Left lung (tissue), 10 donors: ENCODE data around the gene TBCC. TPM values are rescaled to one million over a fixed set of nuclear protein-coding genes. Genes with fewer than 3 reads are reported as not detected.

Experiments used
- ATAC-seq: fragments of 200-7000 bp; cut with Tn5 transposase; one replicate; pipeline ENCODE4 v1.9.1; 2020; ENCODE audit warnings: moderate library complexity
- DNase-seq, 4 donors: peaks; one replicate each; pipeline ENCODE4 v3.0.0-alpha.2; 2013 to 2020
- H3K27ac ChIP-seq, 2 donors: fragments of 200-600 bp; sonication (generic) in 1 of 2; one replicate each; pipeline versions ENCODE4 v1.5.0 to v1.8.0; 2020 to 2021
- H3K27me3 ChIP-seq, 2 donors: fragments of 200-600 bp; sonication (generic) in 1 of 2; one replicate each; pipeline versions ENCODE4 v1.5.0 to v1.8.0; 2020 to 2021
- H3K36me3 ChIP-seq, 2 donors: fragments of 200-600 bp; sonication (generic) in 1 of 2; one replicate each; pipeline versions ENCODE4 v1.5.0 to v1.8.0; 2020 to 2021
- H3K4me1 ChIP-seq, 2 donors: fragments of 200-600 bp; one replicate each; pipeline ENCODE4 v1.8.0; 2021
- H3K4me3 ChIP-seq, 2 donors: fragments of 200-600 bp; sonication (generic) in 1 of 2; one replicate each; pipeline versions ENCODE4 v1.5.0 to v1.8.0; 2020 to 2021; ENCODE audit warnings: mild to moderate bottlenecking in 1 of 2
- H3K9me3 ChIP-seq, 2 donors: fragments of 200-600 bp; sonication (generic) in 1 of 2; one replicate each; pipeline versions ENCODE4 v1.5.0 to v1.8.0; 2020 to 2021
- CTCF ChIP-seq, 2 donors: fragments of 200-600 bp; sonication (generic) in 1 of 2; IDR thresholded peaks; one replicate each; pipeline versions ENCODE4 v1.5.0 to v1.8.0; 2021; ENCODE audit warnings: antibody characterized with exemption in 2 of 2
- intact Hi-C, 2 donors: fragments of 100-400 bp; cut with DNase I; formaldehyde crosslinking; loops; one replicate each; pipeline versions ENCODE4 v1.11.2 to v1.14.2; 2022
- polyA plus RNA-seq, 6 donors: library from polyadenylated mRNA; unstranded; fragments of 120-200 nt; gene quantifications; one replicate each; pipeline ENCODE4 v1.2.1, GENCODE V29; 2013; ENCODE audit not compliant: insufficient read length in 6 of 6
- total RNA-seq, 2 donors: library from RNA; stranded (reverse); fragmentation: NEBNext Ultra II Directional; extraction: Animal tissue kit (Norgen Biotek cat#: 25700); gene quantifications; one replicate each; pipeline ENCODE4 v1.2.1, GENCODE V29; 2021
- donor health status: DM: no; HTN: yes; CAD: no.
- donor health status: DM: no; HTN: no; CAD: no.

The TBCC gene
- total and polyA plus RNA-seq, 8 donors: 15.6 to 20.4 (median 18.3) TPM

- Histone ChIP-seq H3K36me3 (no peaks in the 10 kb centered on the region), H3K4me1 (peaks cover 3 to 50% of the 10 kb centered on the region in 2 donors), H3K9me3 (no peaks in the 10 kb centered on the region), H3K27ac (peak overlapping the region; percentile 60 to 91), H3K27me3 (no peaks in the 10 kb centered on the region), H3K4me3 (peak overlapping the region in 1 of 2 donors; percentile 22)
- no peak for DNase-seq
- no peak for ATAC-seq
- no peak for TF ChIP-seq CTCF (IDR thresholded peaks at IDR 0.05)
- intact Hi-C loops: no loop called here
Observed at GRCh38 chr6:42774201-42774600, 28.3 kb upstream of the TBCC start.

- ATAC-seq (no peak), DNase-seq (no peak)
- Histone ChIP-seq H3K9me3 (no peaks in the 10 kb centered on the region), H3K27ac (peak overlapping the region in 1 of 2 donors; percentile 47), H3K4me3 (no peak overlapping the region), H3K36me3 (no peaks in the 10 kb centered on the region), H3K27me3 (no peaks in the 10 kb centered on the region), H3K4me1 (peaks cover 3 to 40% of the 10 kb centered on the region in 2 donors)
- intact Hi-C loops: no loop called here
- TF ChIP-seq CTCF (IDR thresholded peaks at IDR 0.05): no peak
Observed at GRCh38 chr6:42771741-42772100, 25.8 kb upstream of the TBCC start.

- Histone ChIP-seq H3K4me1 (peaks cover 3 to 29% of the 10 kb centered on the region in 2 donors), H3K4me3 (no peak overlapping the region), H3K36me3 (no peaks in the 10 kb centered on the region), H3K9me3 (no peaks in the 10 kb centered on the region), H3K27me3 (no peaks in the 10 kb centered on the region), H3K27ac (no peak overlapping the region)
- no peak for DNase-seq
- intact Hi-C loops: no loop called here
- ATAC-seq: no peak
- TF ChIP-seq CTCF (IDR thresholded peaks at IDR 0.05): no peak
Observed at GRCh38 chr6:42769836-42770235, 23.9 kb upstream of the TBCC start.

GRCh38 chr6:42769051-42769450 is 23.1 kb upstream of the TBCC start:
- no peaks in the 10 kb centered on the region for H3K27me3 ChIP-seq
- H3K36me3 ChIP-seq: no peaks in the 10 kb centered on the region
- H3K4me1 ChIP-seq: peaks cover 3 to 22% of the 10 kb centered on the region in 2 donors
- H3K4me3 ChIP-seq: no peak overlapping the region
- DNase-seq (no peak), ATAC-seq (no peak)
- TF ChIP-seq CTCF (IDR thresholded peaks at IDR 0.05): no peak
- intact Hi-C loops: no loop called here
- no peak overlapping the region for H3K27ac ChIP-seq
- no peaks in the 10 kb centered on the region for H3K9me3 ChIP-seq

GRCh38 chr6:42766163-42766670 is 20.3 kb upstream of the TBCC start:
- TF ChIP-seq CTCF (IDR thresholded peaks at IDR 0.05): no peak
- peak; percentile 52 for ATAC-seq
- intact Hi-C loops: no loop called here

More at GRCh38 chr6:42766163-42766670, 20.3 kb upstream of the TBCC start:
- Histone ChIP-seq H3K4me1 (peaks cover 0 to 9% of the 10 kb centered on the region in 2 donors), H3K4me3 (no peak overlapping the region), H3K27me3 (no peaks in the 10 kb centered on the region), H3K36me3 (no peaks in the 10 kb centered on the region), H3K27ac (no peak overlapping the region), H3K9me3 (no peaks in the 10 kb centered on the region)
- no peak for DNase-seq
